Stimulated activated CD8-positive, alpha-beta memory T cell treated with anti-CD3 and anti-CD28 coated beads, Interleukin-15, amount 100 ng/mL, for 48 hours (primary cell): ENCODE data around the gene KIAA1549.
A peak's percentile ranks its signal among the peaks of the same experiment; 100 is the strongest.

ENCODE experiments used
- DNase-seq, 2 donors: peaks; one replicate each; pipeline ENCODE4 v3.0.0-alpha.2; 2020; ENCODE audit warnings: low read depth in 2 of 2

The KIAA1549 gene

GRCh38 chr7:138882249-138882648, 98.9 kb downstream of the KIAA1549 start:
- no peak for DNase-seq

- no peak for DNase-seq
These were observed 99.5 kb downstream of the KIAA1549 start for GRCh38 chr7:138881579-138882188.

GRCh38 chr7:138880881-138881578, 100.2 kb downstream of the KIAA1549 start:
- no peak for DNase-seq

- no peak for DNase-seq
These were observed 101.8 kb downstream of the KIAA1549 start for GRCh38 chr7:138879356-138879755.

GRCh38 chr7:138878856-138879255, 102.3 kb downstream of the KIAA1549 start:
- no peak for DNase-seq

- no peak for DNase-seq
These were observed 103.1 kb downstream of the KIAA1549 start for GRCh38 chr7:138878051-138878450.

- DNase-seq, result no peak
These were observed 104.9 kb downstream of the KIAA1549 start for GRCh38 chr7:138876326-138876725.

GRCh38 chr7:138875794-138876193, 105.4 kb downstream of the KIAA1549 start:
- DNase-seq, result peak; percentile 35 to 49

GRCh38 chr7:138873220-138873892, 107.8 kb downstream of the KIAA1549 start:
- no peak for DNase-seq

- DNase-seq, result no peak
These were observed 108.6 kb downstream of the KIAA1549 start for GRCh38 chr7:138872576-138872975.

GRCh38 chr7:138871814-138872090, 109.4 kb downstream of the KIAA1549 start:
- no peak for DNase-seq

- no peak for DNase-seq
These were observed 110.0 kb downstream of the KIAA1549 start for GRCh38 chr7:138871065-138871813.

GRCh38 chr7:138869353-138869752, 111.8 kb downstream of the KIAA1549 start:
- no peak for DNase-seq

- no peak for DNase-seq
These were observed 112.5 kb downstream of the KIAA1549 start for GRCh38 chr7:138868711-138869110.

GRCh38 chr7:138867744-138868143, 113.4 kb downstream of the KIAA1549 start:
- DNase-seq, result no peak

- no peak for DNase-seq
These were observed 114.8 kb downstream of the KIAA1549 start for GRCh38 chr7:138866353-138866752.

GRCh38 chr7:138865843-138866242, 115.3 kb downstream of the KIAA1549 start:
- no peak for DNase-seq

- DNase-seq, result no peak
These were observed 116.5 kb downstream of the KIAA1549 start for GRCh38 chr7:138864667-138865066.

- no peak for DNase-seq
These were observed 117.3 kb downstream of the KIAA1549 start for GRCh38 chr7:138863931-138864330.

- DNase-seq, result no peak
These were observed 120.1 kb downstream of the KIAA1549 start for GRCh38 chr7:138861051-138861450.

GRCh38 chr7:138857728-138858127, 123.5 kb downstream of the KIAA1549 start:
- DNase-seq, result no peak

- no peak for DNase-seq
These were observed 127.0 kb downstream of the KIAA1549 start for GRCh38 chr7:138854115-138854645.
